ENCODE data around the gene UBE2G1.
"Not testable (repeated sequence)": the region's sequence is repeated elsewhere in the genome, so short reads cannot be mapped to it uniquely, and the experiment has no call there.

UBE2G1 gene

GRCh38 chr17:4297351-4297750 lies 69.1 kb downstream of the UBE2G1 start:
- no peak for DNase-seq

- no peak for DNase-seq
Observed at GRCh38 chr17:4295686-4296085, 70.8 kb downstream of the UBE2G1 start.

- DNase-seq = no peak
Observed at GRCh38 chr17:4293572-4293971, 72.9 kb downstream of the UBE2G1 start.

GRCh38 chr17:4287710-4288109 lies 78.8 kb downstream of the UBE2G1 start:
- no peak for DNase-seq

- no peak for DNase-seq
Observed at GRCh38 chr17:4276514-4276913, 90.0 kb downstream of the UBE2G1 start.

GRCh38 chr17:4272972-4273368 lies 93.5 kb downstream of the UBE2G1 start:
- no peak for DNase-seq

- no peak for DNase-seq
Observed at GRCh38 chr17:4272213-4272971, 94.1 kb downstream of the UBE2G1 start.

- no peak for DNase-seq
Observed at GRCh38 chr17:4270736-4271135, 95.7 kb downstream of the UBE2G1 start.

- DNase-seq = no peak
Observed at GRCh38 chr17:4269915-4270314, 96.6 kb downstream of the UBE2G1 start.

GRCh38 chr17:4267402-4267801 lies 99.1 kb downstream of the UBE2G1 start:
- DNase-seq = no peak

GRCh38 chr17:4266550-4266949 lies 99.9 kb downstream of the UBE2G1 start:
- DNase-seq = no peak

- DNase-seq = peak; percentile 99
Observed at GRCh38 chr17:4263282-4264215, 102.9 kb downstream of the UBE2G1 start, which contains the start of gene ANKFY1. TSS of gene ANKFY1 (minus strand) at chr17:4263979. CDS start at chr17:4263941, 38 bp downstream.

GRCh38 chr17:4262703-4263102 lies 103.8 kb downstream of the UBE2G1 start:
- DNase-seq = no peak

- no peak for DNase-seq
Observed at GRCh38 chr17:4261452-4261851, 105.0 kb downstream of the UBE2G1 start.

- DNase-seq = no peak
Observed at GRCh38 chr17:4258867-4259266, 107.6 kb downstream of the UBE2G1 start.

- no peak for DNase-seq
Observed at GRCh38 chr17:4256952-4257351, 109.5 kb downstream of the UBE2G1 start.

GRCh38 chr17:4255271-4255670 lies 111.2 kb downstream of the UBE2G1 start:
- DNase-seq = not testable (repeated sequence)

- DNase-seq = no peak
Observed at GRCh38 chr17:4250887-4251286, 115.6 kb downstream of the UBE2G1 start.

GRCh38 chr17:4249452-4250029 lies 116.9 kb downstream of the UBE2G1 start:
- no peak for DNase-seq

- DNase-seq = no peak
Observed at GRCh38 chr17:4248504-4249277, 117.8 kb downstream of the UBE2G1 start.

GRCh38 chr17:4247971-4248388 lies 118.5 kb downstream of the UBE2G1 start:
- DNase-seq = no peak

GRCh38 chr17:4247361-4247970 lies 119.0 kb downstream of the UBE2G1 start:
- no peak for DNase-seq

Measured in activated CD8-positive, alpha-beta memory T cell treated with anti-CD3 and anti-CD28 coated beads, Interleukin-2, amount 50 U/mL, for 48 hours (primary cell).